Hippocampal formation (tissue), 2 donors: ENCODE measurements around the gene ENAH.
A peak's percentile ranks its signal among the peaks of the same experiment; 100 is the strongest.

Source experiments
- DNase-seq, 2 donors: peaks; one replicate each; lab custom pipeline; 2025; lab: John Stamatoyannopoulos, UW

ENAH gene

GRCh38 chr1:225471453-225472301 lies 181.2 kb downstream of the ENAH start:
- no peak for DNase-seq

GRCh38 chr1:225471109-225471452 lies 181.8 kb downstream of the ENAH start:
- no peak for DNase-seq

GRCh38 chr1:225470211-225471108 lies 182.5 kb downstream of the ENAH start:
- no peak for DNase-seq

GRCh38 chr1:225469051-225469450 lies 183.9 kb downstream of the ENAH start:
- DNase-seq: no peak

GRCh38 chr1:225468270-225469020 lies 184.5 kb downstream of the ENAH start:
- no peak for DNase-seq

- peak in 1 of 2 donors; percentile 28 for DNase-seq
These were observed 185.5 kb downstream of the ENAH start for GRCh38 chr1:225467193-225468020.

- no peak for DNase-seq
These were observed 186.1 kb downstream of the ENAH start for GRCh38 chr1:225466848-225467192.

- DNase-seq: no peak
These were observed 187.0 kb downstream of the ENAH start for GRCh38 chr1:225465793-225466517.

- DNase-seq: no peak
These were observed 187.8 kb downstream of the ENAH start for GRCh38 chr1:225464851-225465792.

GRCh38 chr1:225462714-225463574 lies 190.0 kb downstream of the ENAH start:
- no peak for DNase-seq

- no peak for DNase-seq
These were observed 190.6 kb downstream of the ENAH start for GRCh38 chr1:225462429-225462713.

- no peak for DNase-seq
These were observed 191.1 kb downstream of the ENAH start for GRCh38 chr1:225461533-225462428.

- no peak for DNase-seq
These were observed 192.0 kb downstream of the ENAH start for GRCh38 chr1:225460737-225461532.

- DNase-seq: no peak
These were observed 192.7 kb downstream of the ENAH start for GRCh38 chr1:225460021-225460736.

GRCh38 chr1:225458222-225458631 lies 194.7 kb downstream of the ENAH start:
- no peak for DNase-seq

GRCh38 chr1:225454733-225455132 lies 198.2 kb downstream of the ENAH start:
- no peak for DNase-seq
